ENCODE results near the gene C1QL2.

C1QL2 gene

GRCh38 chr2:119137502-119137901 is 21.0 kb downstream of the C1QL2 start:
- DNase-seq (ENCODE audit: low spot score): no peak

GRCh38 chr2:119136872-119137271 is 21.7 kb downstream of the C1QL2 start:
- no peak for DNase-seq (ENCODE audit: low spot score)

- no peak for DNase-seq (ENCODE audit: low spot score)
Measured at GRCh38 chr2:119136093-119136492, 22.5 kb downstream of the C1QL2 start.

- no peak for DNase-seq (ENCODE audit: low spot score)
Measured at GRCh38 chr2:119134775-119135174, 23.8 kb downstream of the C1QL2 start.

GRCh38 chr2:119126650-119127049 is 31.9 kb downstream of the C1QL2 start:
- DNase-seq (ENCODE audit: low spot score): no peak

GRCh38 chr2:119123389-119123788 is 35.2 kb downstream of the C1QL2 start:
- DNase-seq (ENCODE audit: low spot score): no peak

- DNase-seq (ENCODE audit: low spot score): no peak
Measured at GRCh38 chr2:119122663-119123062, 35.9 kb downstream of the C1QL2 start.

GRCh38 chr2:119119999-119120756 is 38.4 kb downstream of the C1QL2 start:
- no peak for DNase-seq (ENCODE audit: low spot score)

GRCh38 chr2:119119076-119119785 is 39.3 kb downstream of the C1QL2 start:
- DNase-seq (ENCODE audit: low spot score): no peak

- no peak for DNase-seq (ENCODE audit: low spot score)
Measured at GRCh38 chr2:119117891-119118882, 40.4 kb downstream of the C1QL2 start.

GRCh38 chr2:119117408-119117807 is 41.1 kb downstream of the C1QL2 start:
- DNase-seq (ENCODE audit: low spot score): no peak

GRCh38 chr2:119116411-119117295 is 41.9 kb downstream of the C1QL2 start:
- no peak for DNase-seq (ENCODE audit: low spot score)

- no peak for DNase-seq (ENCODE audit: low spot score)
Measured at GRCh38 chr2:119114266-119114665, 44.3 kb downstream of the C1QL2 start.

- DNase-seq (ENCODE audit: low spot score): no peak
Measured at GRCh38 chr2:119113489-119113770, 45.1 kb downstream of the C1QL2 start.

GRCh38 chr2:119112770-119113488 is 45.6 kb downstream of the C1QL2 start:
- DNase-seq (ENCODE audit: low spot score): no peak

GRCh38 chr2:119112230-119112629 is 46.3 kb downstream of the C1QL2 start:
- no peak for DNase-seq (ENCODE audit: low spot score)

- DNase-seq (ENCODE audit: low spot score): no peak
Measured at GRCh38 chr2:119111115-119111975, 47.2 kb downstream of the C1QL2 start.

- no peak for DNase-seq (ENCODE audit: low spot score)
Measured at GRCh38 chr2:119109866-119110265, 48.7 kb downstream of the C1QL2 start.

GRCh38 chr2:119108186-119108585 is 50.4 kb downstream of the C1QL2 start:
- no peak for DNase-seq (ENCODE audit: low spot score)

All from globus pallidus (tissue), 1 donor.